HG03439 (cell line): ENCODE results near the gene VTA1.
"Not testable (repeated sequence)": the region's sequence is repeated elsewhere in the genome, so short reads cannot be mapped to it uniquely, and the experiment has no call there.

Experiments
- ATAC-seq: cut with Tn5 transposase; IDR thresholded peaks from one replicate; pipeline ENCODE4 v1.9.1; 2021; ENCODE audit warnings: mild to moderate bottlenecking, moderate library complexity; ENCODE audit not compliant: unreplicated experiment

Gene VTA1, protein sequence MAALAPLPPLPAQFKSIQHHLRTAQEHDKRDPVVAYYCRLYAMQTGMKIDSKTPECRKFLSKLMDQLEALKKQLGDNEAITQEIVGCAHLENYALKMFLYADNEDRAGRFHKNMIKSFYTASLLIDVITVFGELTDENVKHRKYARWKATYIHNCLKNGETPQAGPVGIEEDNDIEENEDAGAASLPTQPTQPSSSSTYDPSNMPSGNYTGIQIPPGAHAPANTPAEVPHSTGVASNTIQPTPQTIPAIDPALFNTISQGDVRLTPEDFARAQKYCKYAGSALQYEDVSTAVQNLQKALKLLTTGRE

DNA sequence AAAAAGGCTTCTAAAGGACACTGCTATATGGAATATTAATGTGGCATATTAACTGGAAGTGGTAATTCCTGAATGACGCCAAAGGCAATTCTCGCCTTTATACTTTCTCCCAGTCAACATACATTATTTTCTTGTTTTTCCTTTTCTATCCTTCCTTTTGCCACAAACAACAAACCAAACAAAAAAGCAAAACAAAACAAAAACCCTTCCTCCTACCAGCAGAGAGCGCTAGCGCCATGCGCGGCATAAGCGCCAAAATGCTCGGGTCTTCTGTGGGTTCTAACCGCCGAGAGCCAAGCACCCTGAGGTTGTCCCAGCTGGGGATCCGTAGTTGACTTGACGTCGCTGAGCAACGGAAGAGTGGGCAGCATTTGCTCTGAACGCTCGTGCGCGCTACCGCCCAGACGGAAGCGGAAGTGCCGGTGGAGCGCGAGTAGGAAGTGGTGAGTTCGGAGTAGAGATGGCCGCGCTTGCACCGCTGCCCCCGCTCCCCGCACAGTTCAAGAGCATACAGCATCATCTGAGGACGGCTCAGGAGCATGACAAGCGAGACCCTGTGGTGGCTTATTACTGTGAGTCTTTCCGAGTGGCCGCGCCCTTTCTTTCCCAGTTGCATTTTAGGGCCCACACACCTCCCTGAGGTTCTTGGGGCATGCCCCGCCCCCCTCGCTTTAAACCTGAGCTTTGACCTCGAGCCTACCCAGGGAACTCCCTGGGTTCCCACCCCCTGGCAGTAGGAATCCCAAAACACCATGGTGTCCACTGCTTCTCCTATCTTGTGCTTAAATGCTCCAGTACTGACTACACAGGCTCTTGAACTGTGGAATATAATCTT, at the start of gene VTA1, which contains the start of gene NMBR:
VTA1 (plus strand) TSS at position 436 of the 835 bp plus-strand sequence; CDS start at position 461, 25 bp downstream.
NMBR (minus strand) TSS at position 295 of the 835 bp plus-strand sequence. CDS start 58,464 bp downstream, outside the sequence.
- peak; percentile 100 for ATAC-seq

DNA sequence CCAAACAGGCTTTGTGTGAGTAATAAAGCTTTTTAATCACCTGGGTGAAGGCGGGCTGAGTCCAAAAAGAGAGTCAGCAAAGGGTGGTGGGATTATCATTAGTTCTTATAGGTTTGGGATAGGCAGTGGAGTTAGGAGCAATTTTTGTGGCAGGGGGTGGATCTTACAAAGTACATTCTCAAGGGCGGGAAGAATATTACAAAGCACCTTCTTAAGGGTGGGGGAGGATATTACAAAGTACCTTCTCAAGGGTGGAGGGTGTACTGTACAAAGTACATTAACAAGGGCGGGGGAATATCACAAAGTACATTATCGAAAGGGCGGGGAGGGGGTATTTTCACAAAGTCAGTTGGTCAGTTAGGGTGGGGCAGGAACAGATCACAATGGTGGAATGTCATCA, 42.2 kb upstream of the VTA1 start:
- ATAC-seq = not testable (repeated sequence)

DNA sequence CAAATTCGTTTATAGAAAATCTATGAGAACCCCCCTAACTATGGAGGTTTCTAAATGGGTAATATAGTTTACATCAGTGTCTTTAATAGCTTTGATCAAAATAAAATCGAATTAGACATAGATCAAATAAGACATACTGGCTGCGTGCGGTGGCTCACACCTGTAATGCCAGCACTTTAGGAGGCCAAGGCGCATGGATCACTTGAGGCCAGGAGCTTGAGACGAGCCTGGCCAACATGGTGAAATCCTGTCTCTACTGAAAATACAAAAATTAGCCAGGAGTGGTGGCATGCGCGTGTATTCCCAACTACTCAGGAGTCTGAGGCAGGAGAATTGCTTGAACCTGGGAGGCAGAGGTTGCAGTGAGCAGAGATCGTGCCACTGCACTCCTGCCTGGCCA, 36.2 kb upstream of the VTA1 start:
- not testable (repeated sequence) for ATAC-seq

DNA sequence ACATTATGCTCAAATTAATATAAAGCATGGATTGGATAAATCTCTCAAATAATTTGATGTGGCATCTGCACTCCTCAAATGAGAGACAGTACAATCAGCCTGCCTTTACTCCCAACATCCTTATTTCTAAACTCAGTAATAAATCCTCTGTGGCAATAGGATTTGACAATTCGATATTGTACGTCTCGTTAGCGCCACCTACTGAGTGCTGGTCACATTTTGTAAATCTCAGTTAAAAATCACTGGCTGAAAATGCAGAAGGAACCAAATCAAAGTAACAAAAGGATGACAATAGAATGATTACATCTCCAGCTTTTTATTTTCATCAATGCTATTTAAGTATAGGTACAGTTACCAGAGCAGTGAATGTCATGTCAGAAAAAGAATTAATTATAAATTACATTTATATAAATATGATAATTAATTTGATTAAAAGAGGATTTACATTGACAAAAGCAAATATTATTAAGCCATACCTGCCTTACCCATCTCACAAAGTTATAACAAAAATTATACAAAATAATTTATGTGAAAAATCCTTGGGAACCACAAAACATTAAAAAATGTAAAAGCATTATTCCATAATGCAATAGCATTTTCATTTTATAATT, 34.5 kb upstream of the VTA1 start:
- ATAC-seq = peak; percentile 58

DNA sequence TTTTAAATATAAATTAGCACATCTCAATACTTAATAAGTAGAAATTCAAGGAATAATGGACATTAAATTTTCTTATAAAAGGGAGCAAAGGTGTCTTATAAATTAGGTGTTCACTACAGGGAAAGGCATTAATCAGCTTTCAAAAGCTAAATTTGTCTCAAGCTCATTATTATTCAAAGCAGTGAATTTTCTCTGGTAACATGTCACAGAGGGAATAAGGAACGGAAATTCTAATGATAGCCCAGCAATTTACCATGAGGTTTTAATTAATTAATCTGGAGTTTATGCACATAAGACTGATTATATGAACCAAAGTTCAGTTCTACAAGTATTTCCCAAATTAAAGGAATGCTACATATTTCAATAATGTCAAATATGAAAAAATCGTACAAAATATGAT, 29.7 kb upstream of the VTA1 start:
- ATAC-seq = no peak

DNA sequence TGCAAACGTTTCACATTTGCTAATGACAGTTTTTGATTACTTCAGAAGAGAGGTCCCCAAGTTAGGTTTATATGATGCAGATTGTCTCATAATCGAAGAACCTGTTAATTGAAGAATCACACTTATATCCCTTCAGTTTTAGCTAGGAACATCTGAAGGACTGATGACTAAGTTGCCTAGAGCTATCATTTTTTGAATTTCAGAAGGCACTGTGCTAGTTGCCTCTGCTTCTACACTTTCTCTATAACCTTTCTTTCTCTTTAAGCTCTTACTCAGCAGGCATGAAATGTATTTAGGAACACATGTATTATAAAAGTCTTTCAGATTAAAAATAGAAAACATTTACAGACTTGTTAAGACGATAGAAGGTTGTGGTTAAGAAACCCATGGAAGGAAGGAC, 28.7 kb upstream of the VTA1 start:
- ATAC-seq = no peak

DNA sequence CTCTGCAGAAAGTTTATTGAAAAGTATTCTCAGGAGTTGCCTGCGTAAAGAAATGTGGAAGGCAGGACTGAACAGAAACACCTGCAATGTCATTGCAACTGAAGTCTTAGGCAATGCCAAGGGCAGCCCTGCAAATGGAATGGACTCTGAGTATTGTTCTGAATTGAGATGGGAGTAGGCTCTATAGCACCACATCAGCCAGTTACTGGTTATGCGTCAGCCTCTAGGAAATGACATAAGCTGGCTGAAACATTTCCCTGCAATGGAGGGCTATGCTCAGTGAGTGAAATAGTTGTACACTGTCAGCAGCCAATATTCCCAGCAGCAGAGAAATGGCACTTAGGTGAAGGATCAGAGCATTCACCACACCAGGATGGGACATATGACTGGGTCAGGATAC, 28.1 kb upstream of the VTA1 start:
- ATAC-seq = no peak

DNA sequence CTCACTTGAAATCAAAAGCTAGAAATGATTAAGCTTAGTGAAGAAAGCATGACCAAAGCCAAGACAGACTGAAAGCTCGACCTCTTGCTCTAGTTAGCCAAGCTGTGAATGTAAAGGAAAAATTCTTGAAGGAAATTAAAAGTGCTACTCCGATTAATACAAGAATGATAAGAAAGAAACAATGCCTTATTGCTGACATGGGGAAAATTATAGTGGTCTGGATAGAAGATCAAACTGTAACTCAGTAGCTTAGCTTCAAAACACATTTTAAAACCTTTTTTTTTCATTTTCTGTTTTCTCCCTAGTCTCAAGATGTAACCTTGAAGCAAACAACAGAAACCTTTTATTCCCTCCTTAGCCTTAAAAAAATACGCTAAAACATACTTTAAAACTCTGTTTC, 25.7 kb upstream of the VTA1 start:
- no peak for ATAC-seq

DNA sequence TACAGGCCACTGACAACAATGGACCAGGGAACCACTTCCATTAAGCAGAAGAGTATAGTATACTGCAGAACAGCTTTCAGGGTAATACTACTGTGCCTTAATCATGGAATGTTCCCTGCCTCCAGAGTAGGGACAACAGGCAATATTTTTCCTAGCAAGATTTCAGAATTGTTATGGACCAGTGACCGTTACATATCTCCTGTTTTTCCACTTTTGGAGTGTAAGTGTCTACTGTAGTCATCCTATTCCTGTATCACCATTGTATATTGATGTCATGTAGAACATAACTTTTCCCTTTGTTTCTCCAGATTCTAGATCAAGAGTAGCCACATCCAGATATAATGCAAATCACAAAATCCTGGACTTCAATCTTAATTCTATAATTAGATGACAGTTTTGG, 16.2 kb upstream of the VTA1 start:
- ATAC-seq = no peak

DNA sequence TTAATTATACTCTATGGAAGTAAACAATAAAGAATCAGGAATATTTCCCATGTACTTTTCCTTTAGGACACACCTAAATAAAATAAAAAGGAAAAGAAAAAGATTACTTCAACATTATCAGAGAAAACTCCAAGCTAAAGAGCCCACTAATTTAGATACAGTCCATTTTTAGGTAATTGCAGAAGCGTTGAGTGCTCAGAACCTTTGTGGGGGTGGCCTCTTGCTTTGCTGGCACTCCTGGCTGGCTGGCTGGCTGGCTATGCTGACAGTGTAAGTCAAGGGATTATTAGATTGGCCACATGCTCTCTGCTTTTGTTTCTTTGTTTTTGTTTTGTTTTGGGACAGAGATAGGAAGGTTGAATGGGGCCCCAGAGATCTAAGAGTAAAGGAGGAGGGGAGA, 14.4 kb upstream of the VTA1 start, which contains the start of gene GJE1:
GJE1 (plus strand) TSS at position 301 of the 400 bp plus-strand sequence. CDS start 234 bp downstream, outside the sequence.
- ATAC-seq = no peak

DNA sequence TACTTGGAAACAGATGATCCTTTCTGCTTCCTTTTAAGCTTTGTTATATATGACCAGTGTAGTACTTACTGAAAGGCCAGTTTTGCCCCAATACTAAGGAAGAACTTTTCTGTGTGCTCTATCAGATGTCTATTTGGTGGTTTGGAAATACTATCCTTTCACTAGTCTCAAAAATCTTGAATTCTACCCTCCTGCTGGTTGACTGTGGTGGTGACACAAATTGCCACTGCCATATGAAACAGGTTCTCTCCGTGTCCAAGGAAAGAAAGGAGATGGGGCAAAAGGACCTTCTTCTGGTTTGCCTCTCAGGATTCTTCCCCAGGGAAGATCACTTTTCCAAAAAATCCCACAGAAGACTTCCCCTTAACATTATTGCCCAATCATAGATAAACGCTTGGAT, 8.2 kb upstream of the VTA1 start:
- ATAC-seq = no peak

DNA sequence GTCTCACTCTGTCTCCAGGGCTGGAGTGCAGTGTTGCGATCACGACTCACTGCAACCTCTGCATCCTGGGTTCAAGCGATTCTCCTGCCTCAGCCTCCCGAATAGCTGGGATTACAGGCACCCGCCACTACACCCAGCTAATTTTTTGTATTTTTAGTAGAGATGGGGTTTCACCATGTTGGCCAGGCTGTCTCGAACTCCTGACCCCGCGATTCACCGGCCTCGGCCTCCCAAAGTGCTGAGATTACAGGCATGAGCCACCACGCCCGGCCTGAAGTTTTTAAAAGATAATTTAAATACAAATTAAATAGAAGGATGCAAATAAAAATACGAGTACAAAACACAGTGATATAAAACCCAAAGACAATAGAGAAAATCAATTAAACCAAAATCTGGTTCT, 5.5 kb upstream of the VTA1 start:
- not testable (repeated sequence) for ATAC-seq

DNA sequence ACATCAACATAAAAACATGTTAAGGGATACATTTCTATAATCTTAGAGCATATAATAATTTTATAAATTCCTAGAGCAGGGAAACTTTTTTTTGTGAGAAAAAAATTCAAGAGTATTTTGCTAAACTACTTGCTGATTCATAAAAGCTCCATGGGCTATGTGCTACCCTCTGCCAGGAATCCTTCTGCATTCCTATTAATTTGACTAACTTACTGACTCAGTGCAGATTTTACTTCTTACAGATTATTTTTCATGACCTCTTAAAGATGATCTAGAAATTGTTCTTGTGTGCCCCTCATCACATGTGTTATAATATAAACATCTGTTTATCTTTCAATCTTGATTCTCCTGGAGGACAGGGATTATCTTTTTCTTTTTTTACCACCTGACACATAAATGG, 5.7 kb downstream of the VTA1 start:
- ATAC-seq = no peak

DNA sequence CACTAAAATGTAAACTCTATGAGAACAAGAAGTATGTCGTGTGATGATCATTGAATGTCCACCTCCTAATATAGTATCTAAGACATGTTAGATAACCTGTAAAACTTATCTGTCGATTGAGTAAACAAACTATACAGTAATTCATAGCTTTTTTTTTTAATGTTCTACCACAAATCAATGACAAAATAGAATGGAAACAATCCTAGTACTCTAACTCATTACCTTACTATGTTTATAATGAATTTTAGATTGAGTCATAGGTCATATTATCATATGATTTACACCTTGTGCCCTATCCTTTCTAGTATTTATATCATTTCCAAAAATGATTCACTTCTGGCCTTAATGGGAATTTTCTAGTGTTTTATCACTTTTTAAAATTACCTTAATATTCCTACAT, 6.1 kb downstream of the VTA1 start:
- no peak for ATAC-seq

DNA sequence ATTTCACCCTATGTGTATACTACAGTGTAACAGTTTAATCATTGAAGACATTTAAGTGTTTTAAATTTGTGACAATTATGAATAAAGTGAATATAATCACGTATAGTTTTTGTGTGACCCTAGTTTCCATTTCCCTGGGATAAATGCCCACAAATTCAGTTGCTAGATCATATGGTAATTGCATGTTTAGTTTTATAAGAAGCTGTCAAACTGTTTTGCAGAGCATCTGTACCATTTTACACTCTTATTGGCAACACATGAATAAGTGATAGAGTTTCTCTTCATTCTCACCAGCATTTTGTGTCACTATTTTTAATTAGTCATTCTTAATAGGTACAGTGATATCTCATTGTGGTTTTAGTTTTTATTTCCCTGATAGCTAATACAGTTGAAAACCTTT, 7.3 kb downstream of the VTA1 start:
- ATAC-seq = no peak

DNA sequence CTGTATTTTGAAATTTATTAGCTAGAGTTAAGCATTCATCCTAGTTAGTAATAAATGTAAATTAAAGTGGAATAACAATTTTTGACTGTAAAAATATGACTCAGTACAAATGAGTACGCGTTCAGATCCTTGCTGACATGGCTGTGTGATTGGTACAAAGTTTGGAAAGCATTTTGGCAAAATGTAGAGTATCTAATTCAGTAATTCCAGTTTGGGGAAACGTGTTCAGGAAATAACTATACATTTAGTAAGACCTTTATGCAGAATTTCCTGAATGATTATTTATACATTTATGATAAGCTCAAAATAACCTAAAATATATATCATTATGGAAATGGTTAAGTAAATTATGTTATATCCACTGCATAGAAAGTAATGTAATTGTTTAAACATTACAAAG, 8.0 kb downstream of the VTA1 start:
- no peak for ATAC-seq

DNA sequence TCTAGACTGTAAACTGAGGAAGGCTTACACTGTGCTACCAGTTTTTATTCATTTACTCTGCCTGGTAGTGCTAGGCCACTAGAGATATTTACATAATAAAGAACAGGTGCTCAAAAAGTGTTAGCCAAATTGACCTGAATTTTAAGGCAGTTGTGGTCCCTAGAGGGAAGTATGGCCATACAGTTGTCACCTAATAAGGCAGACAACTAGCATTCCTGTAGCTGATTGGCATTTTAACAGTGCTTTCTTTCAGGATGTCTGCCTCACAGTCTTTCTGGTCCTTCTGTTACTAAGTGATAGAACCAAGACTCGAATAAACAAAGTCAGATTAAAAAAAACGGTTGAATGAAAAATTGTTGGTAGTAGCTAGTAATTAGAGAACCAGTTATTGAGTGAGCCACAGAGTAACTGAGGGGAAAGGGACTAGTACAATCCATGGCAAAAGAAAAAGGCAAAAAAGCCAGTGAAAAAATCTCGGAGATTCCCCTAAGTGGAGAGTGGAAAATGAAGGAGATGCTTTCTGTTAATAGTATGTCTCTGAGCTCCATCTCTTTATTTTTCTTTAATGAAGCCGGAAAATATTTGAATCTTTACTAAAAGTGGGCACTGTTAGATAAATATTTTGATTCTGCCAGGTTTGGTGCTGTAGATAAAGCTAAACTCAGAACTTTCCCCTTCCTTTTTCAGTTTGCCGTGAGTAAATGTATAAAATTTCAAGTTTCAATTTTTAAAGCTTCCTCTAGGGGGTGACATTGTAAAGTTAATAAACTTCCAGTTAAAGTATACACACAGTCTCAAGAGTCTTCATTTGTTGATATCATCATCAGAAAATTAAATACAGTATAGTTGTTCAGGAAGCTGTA, 9.1 kb downstream of the VTA1 start:
- no peak for ATAC-seq

DNA sequence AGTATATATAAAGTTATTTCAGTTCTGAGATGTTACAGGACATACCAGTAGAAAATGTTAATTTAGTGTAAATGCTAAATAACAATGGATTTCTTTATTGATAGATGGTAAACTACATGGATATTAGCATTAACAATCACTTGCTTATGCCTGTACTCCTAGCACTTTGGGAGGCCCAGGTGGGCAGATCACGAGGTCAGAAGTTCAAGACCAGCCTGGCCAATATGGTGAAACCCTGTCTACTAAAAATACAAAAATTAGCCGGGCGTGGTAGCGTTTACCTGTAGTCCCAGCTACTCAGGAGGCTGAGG, 9.7 kb downstream of the VTA1 start:
- not testable (repeated sequence) for ATAC-seq

DNA sequence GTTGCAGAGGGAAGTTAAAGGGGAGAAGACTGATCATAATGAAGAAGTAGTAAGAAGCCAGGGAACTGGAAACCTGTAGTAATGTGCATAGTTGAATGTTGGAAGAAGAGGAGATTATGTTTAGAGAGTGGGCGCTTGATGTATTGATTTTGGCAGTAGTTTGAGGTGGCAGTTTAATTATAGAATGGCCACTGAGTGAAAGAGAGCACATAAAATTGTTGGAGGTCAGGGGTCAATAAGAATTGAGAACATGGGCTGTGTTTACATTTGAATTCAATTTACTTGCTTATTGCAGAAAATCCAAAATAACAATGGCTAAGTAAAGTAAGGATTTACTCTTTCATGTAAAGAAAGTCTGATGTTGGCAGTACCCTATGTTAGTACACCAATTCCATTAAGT, 15.7 kb downstream of the VTA1 start:
- no peak for ATAC-seq

DNA sequence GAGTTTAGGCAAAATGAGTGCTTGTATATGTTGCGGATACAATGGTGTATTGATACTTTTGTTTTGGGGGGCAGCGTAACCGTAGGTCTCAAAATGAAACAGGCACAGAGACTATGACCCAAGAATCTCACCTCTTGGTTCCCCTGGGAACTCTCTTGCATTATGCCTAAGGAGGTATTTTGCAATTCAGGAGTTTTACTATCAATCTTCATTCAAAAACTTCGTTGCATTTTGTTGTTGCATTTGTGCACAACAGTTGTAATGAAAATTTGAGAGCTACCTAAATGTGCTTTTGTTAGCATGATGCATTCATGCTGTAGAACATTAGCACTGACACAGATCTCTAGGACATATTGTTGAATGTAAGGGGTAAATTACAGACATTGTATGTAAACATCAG, 18.2 kb downstream of the VTA1 start:
- ATAC-seq = no peak

DNA sequence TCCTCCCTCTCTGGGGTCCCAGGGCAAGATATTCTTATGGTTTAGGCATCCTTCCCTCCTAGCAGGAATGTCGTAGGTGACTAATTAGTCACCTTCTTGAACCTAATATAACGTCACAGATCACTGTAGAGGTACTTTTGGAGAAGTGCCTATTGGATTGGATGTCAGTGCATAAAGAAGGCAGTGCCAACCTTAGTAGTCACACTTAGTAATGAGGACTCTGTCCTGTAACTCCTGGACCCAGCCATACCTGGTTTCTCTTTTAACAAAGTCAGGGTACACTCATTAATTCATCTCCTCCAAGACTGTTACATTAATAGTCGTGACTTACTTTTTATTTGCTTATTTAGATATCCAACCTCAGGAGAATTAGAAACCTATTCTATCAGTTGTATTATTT, 20.0 kb downstream of the VTA1 start:
- ATAC-seq = no peak
